GM18868 (cell line): ENCODE measurements around the gene AFF3.

Source experiments
- ATAC-seq: cut with Tn5 transposase; IDR thresholded peaks from one replicate; pipeline ENCODE4 v1.9.1; 2021; ENCODE audit warnings: mild to moderate bottlenecking, moderate library complexity; ENCODE audit not compliant: unreplicated experiment

AFF3 gene

GRCh38 chr2:99653433-99653832 is 489.0 kb downstream of the AFF3 start:
- no peak for ATAC-seq

GRCh38 chr2:99652862-99653261 is 489.5 kb downstream of the AFF3 start:
- ATAC-seq = no peak

- no peak for ATAC-seq
These were observed 490.3 kb downstream of the AFF3 start for GRCh38 chr2:99651930-99652670.

- ATAC-seq = no peak
These were observed 493.2 kb downstream of the AFF3 start for GRCh38 chr2:99648906-99649789.

GRCh38 chr2:99648178-99648844 is 494.1 kb downstream of the AFF3 start:
- ATAC-seq = no peak

- no peak for ATAC-seq
These were observed 496.4 kb downstream of the AFF3 start for GRCh38 chr2:99645960-99646359.

GRCh38 chr2:99644419-99644787 is 498.0 kb downstream of the AFF3 start:
- no peak for ATAC-seq

GRCh38 chr2:99643787-99644418 is 498.5 kb downstream of the AFF3 start:
- no peak for ATAC-seq

GRCh38 chr2:99641999-99642398 is 500.4 kb downstream of the AFF3 start:
- ATAC-seq = no peak

GRCh38 chr2:99640635-99641151 is 501.7 kb downstream of the AFF3 start:
- ATAC-seq = no peak

GRCh38 chr2:99638791-99639190 is 503.6 kb downstream of the AFF3 start:
- no peak for ATAC-seq

- ATAC-seq = no peak
These were observed 505.2 kb downstream of the AFF3 start for GRCh38 chr2:99637159-99637697.

- no peak for ATAC-seq
These were observed 506.0 kb downstream of the AFF3 start for GRCh38 chr2:99636144-99637034.

GRCh38 chr2:99635710-99636109 is 506.7 kb downstream of the AFF3 start:
- ATAC-seq = no peak

GRCh38 chr2:99634234-99634633 is 508.2 kb downstream of the AFF3 start:
- ATAC-seq = no peak

- no peak for ATAC-seq
These were observed 510.7 kb downstream of the AFF3 start for GRCh38 chr2:99631700-99632099.

GRCh38 chr2:99629320-99629719 is 513.1 kb downstream of the AFF3 start:
- no peak for ATAC-seq

- no peak for ATAC-seq
These were observed 516.2 kb downstream of the AFF3 start for GRCh38 chr2:99626158-99626557.

GRCh38 chr2:99624677-99625076 is 517.7 kb downstream of the AFF3 start:
- ATAC-seq = no peak

- no peak for ATAC-seq
These were observed 518.8 kb downstream of the AFF3 start for GRCh38 chr2:99623613-99624012.
